CD14-positive monocyte (primary cell): Measurements from ENCODE around the gene ABHD14A. TPM values are rescaled to one million over a fixed set of nuclear protein-coding genes. Genes with fewer than 3 reads are reported as not detected.

Experiments
- DNase-seq, 3 donors: peaks; one replicate each; pipeline ENCODE4 v3.0.0-alpha.2; 2011 to 2022
- H2AFZ ChIP-seq: 2 replicates; pipeline ENCODE4 v1.6.0; 2012; ENCODE audit warnings: mild to moderate bottlenecking, low read depth, low read length, inconsistent platforms; ENCODE audit not compliant: insufficient read depth, poor library complexity, severe bottlenecking
- H3K27ac ChIP-seq, 2 donors: 1 replicate in 1 of 2; 2 replicates in 1 of 2; pipeline ENCODE4 v1.5.1; 2012 to 2013; ENCODE audit warnings: low read length in 2 of 2, control low read depth in 1 of 2, inconsistent platforms in 1 of 2, low read depth in 1 of 2, mild to moderate bottlenecking in 1 of 2
- H3K27me3 ChIP-seq, 2 donors: one replicate each; pipeline versions ENCODE4 v1.6.0 to v1.6.1; 2011 to 2013; ENCODE audit warnings: low read length in 2 of 2; ENCODE audit not compliant: control insufficient read depth in 2 of 2, insufficient read depth in 2 of 2
- H3K36me3 ChIP-seq, 2 donors: replicated peaks in 1 of 2; 1 replicate in 1 of 2; 2 replicates in 1 of 2; pipeline versions ENCODE4 v1.5.1 to v1.6.1; 2012 to 2013; ENCODE audit warnings: low read length in 2 of 2, control low read depth in 1 of 2, inconsistent platforms in 1 of 2, mild to moderate bottlenecking in 1 of 2; ENCODE audit not compliant: insufficient read depth in 2 of 2, control insufficient read depth in 1 of 2
- H3K4me1 ChIP-seq, 2 donors: 1 replicate in 1 of 2; 2 replicates in 1 of 2; pipeline versions ENCODE4 v1.5.1 to v1.6.1; 2012 to 2013; ENCODE audit warnings: low read length in 2 of 2, control low read depth in 1 of 2, inconsistent platforms in 1 of 2, mild to moderate bottlenecking in 1 of 2, moderate library complexity in 1 of 2; ENCODE audit not compliant: insufficient read depth in 2 of 2, control insufficient read depth in 1 of 2
- H3K4me2 ChIP-seq: replicated peaks from 2 replicates; pipeline ENCODE3; 2012; ENCODE audit warnings: low read length, moderate library complexity, mild to moderate bottlenecking; ENCODE audit not compliant: poor library complexity, severe bottlenecking; ENCODE audit errors: extremely low read depth
- H3K4me3 ChIP-seq, 3 experiments: fragments of 200-600 bp in 1 of 3; sonication (generic) in 1 of 3; replicated peaks in 1 of 3; 1 replicate in 2 of 3; 2 replicates in 1 of 3; pipeline ENCODE4 v1.5.1; 2011 to 2013; ENCODE audit warnings: low read length in 3 of 3, mild to moderate bottlenecking in 3 of 3, control low read depth in 2 of 3, low read depth in 2 of 3, inconsistent platforms in 1 of 3, moderate library complexity in 1 of 3
- H3K79me2 ChIP-seq: 2 replicates; pipeline ENCODE4 v1.6.0; 2012; ENCODE audit warnings: mild to moderate bottlenecking, control low read depth, inconsistent platforms, low read length, moderate library complexity; ENCODE audit not compliant: insufficient read depth
- H3K9ac ChIP-seq: 2 replicates; pipeline ENCODE4 v1.6.0; 2017; ENCODE audit warnings: low read length, mild to moderate bottlenecking; ENCODE audit not compliant: insufficient read depth, poor library complexity, severe bottlenecking
- H3K9me3 ChIP-seq, 2 donors: replicated peaks in 1 of 2; 1 replicate in 1 of 2; 2 replicates in 1 of 2; pipeline versions ENCODE4 v1.5.1 to v1.6.1; 2012 to 2013; ENCODE audit warnings: low read length in 2 of 2, control low read depth in 1 of 2; ENCODE audit not compliant: control insufficient read depth in 1 of 2, insufficient read depth in 1 of 2
- H4K20me1 ChIP-seq: 2 replicates; pipeline ENCODE4 v1.6.0; 2012; ENCODE audit warnings: mild to moderate bottlenecking, low read length, control low read depth, moderate library complexity; ENCODE audit not compliant: insufficient read depth
- H3K27ac Mint-ChIP-seq, 7 donors: one replicate each; pipeline ENCODE4 v1.8.0; 2020; ENCODE audit warnings: mild to moderate bottlenecking in 7 of 7, mixed read lengths in 7 of 7, moderate library complexity in 6 of 7, inconsistent platforms in 2 of 7
- H3K27me3 Mint-ChIP-seq, 3 donors: one replicate each; pipeline ENCODE4 v1.8.0; 2021 to 2022; ENCODE audit warnings: low read depth in 3 of 3, mild to moderate bottlenecking in 3 of 3, mixed read lengths in 3 of 3, moderate library complexity in 3 of 3, inconsistent platforms in 1 of 3
- H3K36me3 Mint-ChIP-seq, 2 donors: one replicate each; pipeline ENCODE4 v1.8.0; 2020; ENCODE audit warnings: mixed read lengths in 2 of 2, inconsistent platforms in 1 of 2, mild to moderate bottlenecking in 1 of 2
- H3K4me1 Mint-ChIP-seq: one replicate; pipeline ENCODE4 v1.8.0; 2020; ENCODE audit warnings: mild to moderate bottlenecking, mixed read lengths
- H3K4me3 Mint-ChIP-seq, 2 donors: one replicate each; pipeline ENCODE4 v1.8.0; 2020; ENCODE audit warnings: mild to moderate bottlenecking in 2 of 2, mixed read lengths in 2 of 2, moderate library complexity in 1 of 2
- H3K9me3 Mint-ChIP-seq, 7 donors: one replicate each; pipeline ENCODE4 v1.8.0; 2020 to 2022; ENCODE audit warnings: mixed read lengths in 7 of 7, mild to moderate bottlenecking in 6 of 7, moderate library complexity in 6 of 7, inconsistent platforms in 2 of 7
- WGBS: methylation state at CpG from one replicate; pipeline ENCODE4 v1.1.5; 2013; ENCODE audit warnings: missing lambda C conversion rate; ENCODE audit not compliant: insufficient coverage; 5-methylcytosine and 5-hydroxymethylcytosine counted together
- intact Hi-C, 2 donors: fragments of 100-400 bp; cut with micrococcal nuclease; formaldehyde crosslinking; loops; one replicate each; pipeline versions ENCODE4 v1.15.0 to v1.15.1; 2023
- polyA plus RNA-seq, 3 donors: library from polyadenylated mRNA; depleted of rRNA in 1 of 3; unstranded in 2 of 3; stranded (reverse) in 1 of 3; fragments of 300-500 nt in 2 of 3; fragments of >200 nt in 1 of 3; fragmentation: Illumina TruSeq in 2 of 3; gene quantifications; 1 replicate in 2 of 3; 2 replicates in 1 of 3; pipeline ENCODE4 v1.2.3, GENCODE V29; 2012 to 2021
- TF ChIP-seq, protein P1 (sequence below): fragments of 200-600 bp; IDR thresholded peaks from one replicate; pipeline ENCODE4 v1.8.0; 2022; ENCODE audit warnings: antibody characterized with exemption, mild to moderate bottlenecking

Gene ABHD14A
- polyA plus RNA-seq, 3 donors = 6.9 to 13.2 (median 11.7) TPM

- H3K27ac ChIP-seq = no peak overlapping the region
- no peaks in the 10 kb centered on the region for H3K79me2 ChIP-seq
- peaks cover 32 to 41% of the 10 kb centered on the region in 2 donors for H3K4me1 ChIP-seq
- no peak overlapping the region for H2AFZ ChIP-seq
- H3K27me3 Mint-ChIP-seq = peaks cover 28 to 32% (median 29%) of the 10 kb centered on the region in 3 donors
- no peak overlapping the region for H3K27ac Mint-ChIP-seq
- H3K4me1 Mint-ChIP-seq = peaks cover 33% of the 10 kb centered on the region
- H3K9ac ChIP-seq = no peak overlapping the region
- intact Hi-C loops = no loop called here
- DNase-seq = no peak
- no peak overlapping the region for H3K4me3 Mint-ChIP-seq
- 94% methylated on average over 6 of the region's 6 CpGs for WGBS
- H3K4me3 ChIP-seq = no peak overlapping the region
- TF ChIP-seq, protein P1, sequence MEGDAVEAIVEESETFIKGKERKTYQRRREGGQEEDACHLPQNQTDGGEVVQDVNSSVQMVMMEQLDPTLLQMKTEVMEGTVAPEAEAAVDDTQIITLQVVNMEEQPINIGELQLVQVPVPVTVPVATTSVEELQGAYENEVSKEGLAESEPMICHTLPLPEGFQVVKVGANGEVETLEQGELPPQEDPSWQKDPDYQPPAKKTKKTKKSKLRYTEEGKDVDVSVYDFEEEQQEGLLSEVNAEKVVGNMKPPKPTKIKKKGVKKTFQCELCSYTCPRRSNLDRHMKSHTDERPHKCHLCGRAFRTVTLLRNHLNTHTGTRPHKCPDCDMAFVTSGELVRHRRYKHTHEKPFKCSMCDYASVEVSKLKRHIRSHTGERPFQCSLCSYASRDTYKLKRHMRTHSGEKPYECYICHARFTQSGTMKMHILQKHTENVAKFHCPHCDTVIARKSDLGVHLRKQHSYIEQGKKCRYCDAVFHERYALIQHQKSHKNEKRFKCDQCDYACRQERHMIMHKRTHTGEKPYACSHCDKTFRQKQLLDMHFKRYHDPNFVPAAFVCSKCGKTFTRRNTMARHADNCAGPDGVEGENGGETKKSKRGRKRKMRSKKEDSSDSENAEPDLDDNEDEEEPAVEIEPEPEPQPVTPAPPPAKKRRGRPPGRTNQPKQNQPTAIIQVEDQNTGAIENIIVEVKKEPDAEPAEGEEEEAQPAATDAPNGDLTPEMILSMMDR = no peak
- no peaks in the 10 kb centered on the region for H3K36me3 ChIP-seq
- H3K9me3 ChIP-seq = no peaks in the 10 kb centered on the region
- H4K20me1 ChIP-seq = peaks cover 4% of the 10 kb centered on the region
- peaks cover 10 to 26% of the 10 kb centered on the region in 2 donors for H3K27me3 ChIP-seq
- peaks cover 0 to 14% (median 0%) of the 10 kb centered on the region in 7 donors for H3K9me3 Mint-ChIP-seq
- H3K36me3 Mint-ChIP-seq = peaks cover 6 to 10% of the 10 kb centered on the region in 2 donors
- no peak overlapping the region for H3K4me2 ChIP-seq
Observed at GRCh38 chr3:51970606-51971300, 4.1 kb upstream of the ABHD14A start.

DNA sequence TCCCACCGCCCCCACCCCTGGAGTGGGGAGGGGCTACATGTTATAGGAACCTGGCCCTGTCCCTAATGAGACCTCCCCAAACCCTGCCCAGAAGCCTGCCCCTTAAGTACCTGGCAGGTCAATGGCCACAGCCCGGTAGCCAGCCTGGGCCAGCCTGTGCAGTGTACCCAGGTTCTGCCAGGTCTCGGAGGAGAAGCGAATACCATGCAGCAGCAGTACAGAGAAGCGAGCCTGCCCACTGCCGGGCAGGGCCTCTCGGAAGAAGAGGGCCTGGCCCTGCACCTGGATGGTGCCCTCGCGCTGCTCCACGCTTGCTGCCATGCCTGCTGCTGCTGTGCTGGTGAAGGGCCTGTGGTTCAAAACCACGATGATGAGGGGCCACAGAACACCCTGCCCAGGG is 3.5 kb upstream of the ABHD14A start:
- peaks cover 0 to 12% (median 0%) of the 10 kb centered on the region in 7 donors for H3K9me3 Mint-ChIP-seq
- WGBS = 90% methylated on average over 10 of the region's 11 CpGs
- no peak overlapping the region for H3K27ac Mint-ChIP-seq
- H3K27ac ChIP-seq = no peak overlapping the region
- TF ChIP-seq, protein P1 = no peak
- intact Hi-C loops = no loop called here
- H3K27me3 ChIP-seq = peaks cover 9 to 20% of the 10 kb centered on the region in 2 donors
- H3K4me1 Mint-ChIP-seq = peaks cover 37% of the 10 kb centered on the region
- no peaks in the 10 kb centered on the region for H3K79me2 ChIP-seq
- no peaks in the 10 kb centered on the region for H3K36me3 ChIP-seq
- H2AFZ ChIP-seq = no peak overlapping the region
- peaks cover 4% of the 10 kb centered on the region for H4K20me1 ChIP-seq
- peaks cover 35 to 45% of the 10 kb centered on the region in 2 donors for H3K4me1 ChIP-seq
- DNase-seq = no peak
- no peak overlapping the region for H3K9ac ChIP-seq
- no peaks in the 10 kb centered on the region for H3K9me3 ChIP-seq
- peaks cover 23 to 26% (median 24%) of the 10 kb centered on the region in 3 donors for H3K27me3 Mint-ChIP-seq
- H3K36me3 Mint-ChIP-seq = peaks cover 6 to 10% of the 10 kb centered on the region in 2 donors
- no peak overlapping the region for H3K4me3 Mint-ChIP-seq
- H3K4me3 ChIP-seq = no peak overlapping the region
- H3K4me2 ChIP-seq = no peak overlapping the region
